CD4-positive, alpha-beta T cell (primary cell): ENCODE results near the gene ACR. TPM values are rescaled to one million over a fixed set of nuclear protein-coding genes. Genes with fewer than 3 reads are reported as not detected.

Experiments used
- ATAC-seq: fragments of 200-7000 bp; cut with Tn5 transposase; one replicate; pipeline ENCODE4 v1.10.0; 2022; ENCODE audit warnings: mild to moderate bottlenecking; ENCODE audit not compliant: poor library complexity
- CTCF ChIA-PET: fragments of 350-600 bp; sonication (Branson Sonifier 250); formaldehyde crosslinking; loops from one replicate; lab custom pipeline; 2021; ENCODE audit warnings: antibody characterized with exemption, inconsistent platforms; lab: Charles Lee
- POLR2A ChIA-PET: fragments of 350-600 bp; sonication (Branson Sonifier 250); formaldehyde crosslinking; loops from one replicate; lab custom pipeline; 2021; ENCODE audit warnings: antibody characterized with exemption, inconsistent platforms; lab: Charles Lee
- DNase-seq, 14 experiments: peaks; one replicate each; pipeline ENCODE4 v3.0.0-alpha.2; 2013 to 2020; ENCODE audit warnings: mixed read lengths in 2 of 14
- H3K27ac ChIP-seq, 2 donors: one replicate each; pipeline versions ENCODE4 v1.5.1 to v1.7.0; 2013; ENCODE audit warnings: low read length in 2 of 2, low read depth in 1 of 2, mild to moderate bottlenecking in 1 of 2
- H3K27me3 ChIP-seq, 2 experiments: 1 replicate in 1 of 2; 2 replicates in 1 of 2; pipeline versions ENCODE4 v1.6.1 to v1.7.0; 2013; ENCODE audit warnings: low read length in 2 of 2, control low read depth in 1 of 2, mild to moderate bottlenecking in 1 of 2, moderate library complexity in 1 of 2; ENCODE audit not compliant: insufficient read depth in 2 of 2, control insufficient read depth in 1 of 2
- H3K36me3 ChIP-seq: one replicate; pipeline ENCODE4 v1.6.1; 2013; ENCODE audit warnings: low read length, control low read depth; ENCODE audit not compliant: insufficient read depth
- H3K4me1 ChIP-seq: one replicate; pipeline ENCODE4 v1.6.1; 2013; ENCODE audit warnings: low read length, control low read depth; ENCODE audit not compliant: insufficient read depth
- H3K4me3 ChIP-seq: one replicate; pipeline ENCODE4 v1.5.1; 2013; ENCODE audit warnings: mild to moderate bottlenecking, low read length, moderate library complexity
- H3K9me3 ChIP-seq, 2 experiments: 1 replicate in 1 of 2; 2 replicates in 1 of 2; pipeline versions ENCODE4 v1.6.1 to v1.7.0; 2013; ENCODE audit warnings: low read length in 2 of 2, mild to moderate bottlenecking in 2 of 2, control low read depth in 1 of 2, moderate library complexity in 1 of 2; ENCODE audit not compliant: control insufficient read depth in 1 of 2, insufficient read depth in 1 of 2
- H3K27ac Mint-ChIP-seq: one replicate; pipeline ENCODE4 v1.8.0; 2020; ENCODE audit warnings: mixed read lengths
- H3K27me3 Mint-ChIP-seq: one replicate; pipeline ENCODE4 v1.8.0; 2021; ENCODE audit warnings: mixed read lengths
- H3K36me3 Mint-ChIP-seq: one replicate; pipeline ENCODE4 v1.8.0; 2021; ENCODE audit warnings: low read depth, mixed read lengths
- H3K4me1 Mint-ChIP-seq: one replicate; pipeline ENCODE4 v1.8.0; 2021; ENCODE audit warnings: low read depth, mixed read lengths
- H3K4me3 Mint-ChIP-seq: one replicate; pipeline ENCODE4 v1.8.0; 2020; ENCODE audit warnings: mild to moderate bottlenecking, mixed read lengths
- H3K9me3 Mint-ChIP-seq: one replicate; pipeline ENCODE4 v1.8.0; 2020; ENCODE audit warnings: mixed read lengths
- intact Hi-C, 2 experiments: fragments of 100-400 bp; cut with DNase I in 1 of 2; cut with micrococcal nuclease in 1 of 2; formaldehyde crosslinking; loops; one replicate each; pipeline versions ENCODE4 v1.15.1 to v1.9.0; 2023 to 2025; cut with DNase I, micrococcal nuclease
- total RNA-seq, 174 experiments: library from RNA in 2 of 174; stranded (reverse) in 2 of 174; gene quantifications; one replicate each; pipeline ENCODE4 v1.2.3 and lab custom pipeline; 2021 to 2026
- TF ChIP-seq, protein P1 (sequence below): fragments of 200-600 bp; IDR thresholded peaks from one replicate; pipeline ENCODE4 v1.8.0; 2022; ENCODE audit warnings: antibody characterized with exemption, mild to moderate bottlenecking

Gene ACR
- total RNA-seq, 2 experiments from 2014 or later = not detected

DNA sequence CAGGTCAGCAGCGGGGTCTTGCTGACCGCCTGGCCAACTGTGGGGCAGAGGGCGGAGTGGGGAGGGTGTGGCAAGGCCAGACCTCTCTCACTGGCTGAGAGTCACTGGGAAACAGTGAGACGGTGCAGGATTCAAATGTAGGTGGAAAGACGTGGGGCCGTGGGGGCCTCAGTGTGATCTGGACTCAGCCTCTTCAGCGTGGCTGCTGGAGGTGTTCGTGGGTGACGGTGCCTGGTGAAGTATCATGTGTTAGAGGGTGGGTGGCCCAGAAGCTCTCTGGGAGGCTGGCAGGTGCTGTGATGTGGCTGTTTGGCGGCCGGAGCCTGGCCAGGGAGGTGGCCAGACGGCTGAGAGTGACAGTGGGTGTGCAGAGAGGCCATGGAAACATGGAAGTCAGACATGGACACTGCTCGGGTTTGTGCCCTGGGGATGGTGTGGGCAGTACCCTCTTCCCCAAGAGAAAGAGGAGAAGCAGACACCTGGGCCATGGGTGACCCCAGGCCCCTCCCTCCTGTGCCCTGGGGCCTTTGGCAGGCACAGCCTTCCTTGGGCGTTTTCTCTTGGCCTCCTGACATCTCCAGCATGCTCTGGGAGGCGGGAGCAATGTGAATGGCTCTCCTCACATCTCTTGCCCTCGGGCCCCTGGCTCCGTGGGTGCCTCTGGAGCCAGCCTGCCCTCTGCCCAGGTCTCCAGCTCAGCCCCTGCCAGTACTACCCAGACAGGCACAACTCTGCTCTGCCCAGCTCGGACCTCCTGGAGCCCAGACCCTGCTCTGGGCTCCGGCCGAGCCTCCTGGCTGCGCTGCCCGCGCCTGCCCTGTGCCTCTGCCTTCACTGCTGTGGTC, 10.1 kb upstream of the ACR start:
- ATAC-seq (no peak), DNase-seq (no peak)
- POLR2A ChIA-PET = no interaction called here
- Histone ChIP-seq H3K4me3 (no peak overlapping the region), H3K4me1 (peaks cover 9% of the 10 kb centered on the region), H3K36me3 (no peaks in the 10 kb centered on the region), H3K27ac (no peak overlapping the region), H3K27me3 (no peaks in the 10 kb centered on the region), H3K9me3 (no peaks in the 10 kb centered on the region)
- intact Hi-C loops = no loop called here
- Mint-ChIP-seq H3K4me3 (no peak overlapping the region), H3K9me3 (no peaks in the 10 kb centered on the region), H3K4me1 (peaks cover 4% of the 10 kb centered on the region), H3K27me3 (no peaks in the 10 kb centered on the region), H3K36me3 (no peaks in the 10 kb centered on the region), H3K27ac (no peak overlapping the region)
- CTCF ChIA-PET = no interaction called here
- TF ChIP-seq, protein P1, sequence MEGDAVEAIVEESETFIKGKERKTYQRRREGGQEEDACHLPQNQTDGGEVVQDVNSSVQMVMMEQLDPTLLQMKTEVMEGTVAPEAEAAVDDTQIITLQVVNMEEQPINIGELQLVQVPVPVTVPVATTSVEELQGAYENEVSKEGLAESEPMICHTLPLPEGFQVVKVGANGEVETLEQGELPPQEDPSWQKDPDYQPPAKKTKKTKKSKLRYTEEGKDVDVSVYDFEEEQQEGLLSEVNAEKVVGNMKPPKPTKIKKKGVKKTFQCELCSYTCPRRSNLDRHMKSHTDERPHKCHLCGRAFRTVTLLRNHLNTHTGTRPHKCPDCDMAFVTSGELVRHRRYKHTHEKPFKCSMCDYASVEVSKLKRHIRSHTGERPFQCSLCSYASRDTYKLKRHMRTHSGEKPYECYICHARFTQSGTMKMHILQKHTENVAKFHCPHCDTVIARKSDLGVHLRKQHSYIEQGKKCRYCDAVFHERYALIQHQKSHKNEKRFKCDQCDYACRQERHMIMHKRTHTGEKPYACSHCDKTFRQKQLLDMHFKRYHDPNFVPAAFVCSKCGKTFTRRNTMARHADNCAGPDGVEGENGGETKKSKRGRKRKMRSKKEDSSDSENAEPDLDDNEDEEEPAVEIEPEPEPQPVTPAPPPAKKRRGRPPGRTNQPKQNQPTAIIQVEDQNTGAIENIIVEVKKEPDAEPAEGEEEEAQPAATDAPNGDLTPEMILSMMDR = no peak

DNA sequence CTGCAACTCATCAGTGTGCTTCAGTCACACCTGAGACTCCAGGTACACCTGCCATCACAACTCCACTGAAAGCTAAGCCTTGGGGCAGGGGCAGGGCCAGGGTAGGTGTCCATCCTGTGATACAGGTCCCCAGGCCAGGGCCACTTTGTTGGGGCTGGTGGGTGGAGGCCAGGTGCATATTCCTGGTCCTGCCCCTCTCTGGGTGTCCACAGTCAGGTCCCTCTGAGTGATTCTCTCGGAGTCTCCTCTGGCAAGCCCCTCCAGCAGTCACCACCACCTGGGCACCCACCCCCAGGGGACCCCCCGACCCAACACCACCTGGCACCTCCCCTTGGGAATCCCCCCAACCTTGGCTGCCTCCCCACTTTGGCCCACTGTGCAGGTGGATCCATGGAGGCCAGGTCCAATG, 9.5 kb upstream of the ACR start:
- ChIA-PET POLR2A (no interaction called here), CTCF (no interaction called here)
- no peaks in the 10 kb centered on the region for H3K9me3 ChIP-seq
- H3K4me3 Mint-ChIP-seq = no peak overlapping the region
- peaks cover 9% of the 10 kb centered on the region for H3K4me1 ChIP-seq
- ATAC-seq (no peak), DNase-seq (no peak)
- H3K36me3 ChIP-seq = no peaks in the 10 kb centered on the region
- no peaks in the 10 kb centered on the region for H3K36me3 Mint-ChIP-seq
- TF ChIP-seq, protein P1 = no peak
- no peaks in the 10 kb centered on the region for H3K9me3 Mint-ChIP-seq
- H3K4me1 Mint-ChIP-seq = peaks cover 4% of the 10 kb centered on the region
- H3K27me3 ChIP-seq = no peaks in the 10 kb centered on the region
- intact Hi-C loops = no loop called here
- no peak overlapping the region for H3K4me3 ChIP-seq
- H3K27me3 Mint-ChIP-seq = no peaks in the 10 kb centered on the region
- H3K27ac ChIP-seq = no peak overlapping the region
- H3K27ac Mint-ChIP-seq = no peak overlapping the region

DNA sequence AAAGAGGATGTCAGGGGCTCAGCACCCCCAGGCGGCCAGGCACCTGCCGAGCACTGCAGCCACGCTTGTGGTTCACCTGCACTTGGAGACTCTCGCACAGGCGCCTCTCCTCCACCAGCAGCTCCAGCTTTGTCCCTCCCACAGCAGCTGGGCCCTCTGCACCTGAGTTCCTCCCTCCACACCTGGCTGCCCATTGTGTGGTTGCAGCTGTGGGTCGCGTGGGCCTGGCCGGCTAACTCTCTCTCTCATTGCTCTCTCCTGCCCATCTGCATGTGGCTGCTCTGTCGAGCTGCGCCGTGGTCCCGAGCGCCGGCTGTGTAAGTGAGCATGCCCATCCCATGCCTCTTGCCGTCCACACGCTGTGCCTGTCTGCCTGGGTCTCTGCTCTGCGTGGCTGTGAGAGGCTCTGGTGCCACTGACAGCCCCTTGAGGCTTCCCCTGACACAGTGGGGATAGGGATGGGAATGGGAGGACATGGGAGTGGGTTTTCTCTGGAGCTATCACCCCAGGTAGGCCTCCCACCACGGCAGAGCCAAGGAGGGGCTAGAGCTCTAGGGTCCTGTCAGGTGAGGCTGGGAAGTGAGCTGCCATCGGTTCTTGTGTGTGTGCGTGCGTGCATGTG, 8.5 kb upstream of the ACR start:
- POLR2A ChIA-PET = no interaction called here
- no peak for DNase-seq
- peaks cover 4% of the 10 kb centered on the region for H3K4me1 Mint-ChIP-seq

More for the DNA sequence above, 8.5 kb upstream of the ACR start:
- Mint-ChIP-seq H3K27me3 (no peaks in the 10 kb centered on the region), H3K4me3 (no peak overlapping the region), H3K36me3 (no peaks in the 10 kb centered on the region), H3K9me3 (no peaks in the 10 kb centered on the region), H3K27ac (no peak overlapping the region)
- intact Hi-C loops = no loop called here
- peaks cover 9% of the 10 kb centered on the region for H3K4me1 ChIP-seq
- TF ChIP-seq, protein P1 = no peak
- no peak for ATAC-seq
- no peaks in the 10 kb centered on the region for H3K27me3 ChIP-seq
- no peaks in the 10 kb centered on the region for H3K9me3 ChIP-seq
- CTCF ChIA-PET = no interaction called here
- no peak overlapping the region for H3K27ac ChIP-seq
- H3K36me3 ChIP-seq = no peaks in the 10 kb centered on the region
- no peak overlapping the region for H3K4me3 ChIP-seq
